ENCODE results near the gene POP5.
"Not testable (repeated sequence)": the region's sequence is repeated elsewhere in the genome, so short reads cannot be mapped to it uniquely, and the experiment has no call there.

GRCh38 chr12:120617767-120618166, 36.6 kb upstream of the POP5 start:
- not testable (repeated sequence) for TF ChIP-seq EZH2phosphoT487 (IDR thresholded peaks at IDR 0.05; ENCODE audit: insufficient read depth, low read depth); EZH2 (IDR thresholded peaks at IDR 0.05; ENCODE audit: insufficient read depth, poor library complexity, severe bottlenecking)

All from GM23248 (cell line).